GM13977 (cell line): Measurements from ENCODE around the gene ZNF627.

Experiments
- DNase-seq: peaks from one replicate; pipeline ENCODE4 v3.0.0; 2012; ENCODE audit warnings: low spot score
- CTCF ChIP-seq: IDR thresholded peaks from 2 replicates; pipeline ENCODE4 v1.5.1; 2012; ENCODE audit warnings: mild to moderate bottlenecking, control low read depth; ENCODE audit not compliant: insufficient read depth; ENCODE audit errors: extremely low read depth, missing control alignments
- in situ Hi-C: fragments of 300-500 bp; cut with MboI; formaldehyde crosslinking; loops from one replicate; pipeline ENCODE4 v1.12.0; 2022; ENCODE audit warnings: low sequenced_read_pairs, low pct_unique_long_range_greater_than_20kb, mixed read lengths, inconsistent platforms; ENCODE audit not compliant: unreplicated experiment

The ZNF627 gene

GRCh38 chr19:11587975-11588631, 9.2 kb upstream of the ZNF627 start:
- DNase-seq = no peak
- in situ Hi-C loops = no loop called here
- TF ChIP-seq CTCF = no peak

GRCh38 chr19:11594084-11594483, 3.2 kb upstream of the ZNF627 start:
- in situ Hi-C loops = loop anchor here (10.0 kb wide), 1 partner anchor 99 kb away; no protein-coding TSS in a partner anchor
- TF ChIP-seq CTCF = no peak
- no peak for DNase-seq

GRCh38 chr19:11596156-11596555, 1.1 kb upstream of the ZNF627 start:
- in situ Hi-C loops = loop anchor here (10.0 kb wide), 1 partner anchor 101 kb away; no protein-coding TSS in a partner anchor
- no peak for TF ChIP-seq CTCF
- DNase-seq = no peak

GRCh38 chr19:11598103-11598483, 810 bp downstream of the ZNF627 start:
- in situ Hi-C loops = loop anchor here (10.0 kb wide), 1 partner anchor 103 kb away; no protein-coding TSS in a partner anchor
- TF ChIP-seq CTCF = no peak
- no peak for DNase-seq

GRCh38 chr19:11598746-11599145, 1.5 kb downstream of the ZNF627 start:
- in situ Hi-C loops = loop anchor here (10.0 kb wide), 1 partner anchor 104 kb away; no protein-coding TSS in a partner anchor
- DNase-seq = no peak
- TF ChIP-seq CTCF = no peak

- DNase-seq = peak; percentile 48
- in situ Hi-C loops = loop anchor here (10.0 kb wide), 1 partner anchor 105 kb away; no protein-coding TSS in a partner anchor
Observed at GRCh38 chr19:11599704-11600103, 2.4 kb downstream of the ZNF627 start.

- in situ Hi-C loops = no loop called here
- no peak for TF ChIP-seq CTCF
- no peak for DNase-seq
Observed at GRCh38 chr19:11606484-11606883, 9.2 kb downstream of the ZNF627 start.
